ENCODE results near the gene PEX5L.

DNA sequence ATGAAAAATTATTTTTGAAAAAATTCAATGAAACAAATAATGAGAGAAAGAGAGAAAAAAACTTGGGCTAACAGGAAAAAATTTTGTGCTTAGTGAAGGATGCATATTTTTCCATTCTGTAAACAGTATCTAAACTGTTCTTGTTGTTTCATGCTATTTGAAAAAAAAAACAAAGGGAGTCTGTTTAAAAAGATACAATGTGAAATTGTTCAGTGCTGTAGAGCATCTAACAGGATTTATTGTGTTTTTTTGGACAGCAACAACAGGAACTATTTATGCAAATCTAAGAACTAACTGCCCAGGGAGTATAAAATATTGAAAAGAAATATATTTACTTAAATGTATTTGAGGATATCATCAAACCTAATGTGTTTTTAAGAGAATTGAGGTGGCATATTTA is 55.1 kb downstream of the PEX5L start:
- no peak for TF ChIP-seq CTCF (IDR thresholded peaks at IDR 0.05; ENCODE audit: low read depth, low read length)
- no peak for TF ChIP-seq EZH2phosphoT487 (IDR thresholded peaks at IDR 0.05; ENCODE audit: low read depth)

All from OCI-LY3 (cell line).